ENCODE data around the gene SDR42E1. TPM values are rescaled to one million over a fixed set of nuclear protein-coding genes. Genes with fewer than 3 reads are reported as not detected.

SDR42E1 gene
- total and polyA plus RNA-seq, 2 of the 8 experiments (the other 6 are each of a cell fraction or from before 2014, with no cell fraction given), result 0.03 TPM; not detected in 1

DNA sequence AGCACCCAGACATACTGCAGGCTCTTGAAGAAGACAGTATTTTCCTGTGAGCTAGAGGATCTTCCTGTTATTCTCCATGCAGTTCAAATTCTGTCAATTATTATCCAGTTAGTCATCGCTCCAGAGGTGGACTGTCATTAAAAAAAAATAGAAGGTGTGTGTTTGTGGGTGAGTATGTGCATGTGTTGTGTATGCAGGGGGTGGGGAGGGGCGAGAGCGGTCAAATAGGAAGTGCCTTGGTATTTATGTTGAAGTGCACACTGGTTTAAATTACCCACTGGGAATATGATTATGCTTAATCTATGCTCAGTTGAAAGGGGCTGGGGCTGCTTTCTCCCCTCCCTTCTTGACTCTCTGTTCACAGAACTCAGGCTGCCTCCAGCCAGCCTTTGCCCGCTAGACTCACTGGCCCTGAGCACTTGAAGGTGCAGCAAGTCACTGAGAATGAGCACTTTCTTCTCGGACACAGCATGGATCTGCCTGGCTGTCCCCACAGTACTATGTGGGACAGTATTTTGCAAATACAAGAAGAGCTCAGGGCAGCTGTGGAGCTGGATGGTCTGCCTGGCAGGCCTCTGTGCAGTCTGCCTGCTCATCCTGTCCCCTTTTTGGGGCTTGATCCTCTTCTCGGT, 23.8 kb upstream of the SDR42E1 start, which contains the start of gene HSD17B2:
Gene HSD17B2, plus strand, starts transcription at position 273 of the 632 bp plus-strand sequence. Its CDS starts 172 bp downstream, at position 445.
- H3K14ac ChIP-seq (ENCODE audit: insufficient read length), result no peak within 1 kb of the TSS
- H2BK5ac ChIP-seq (ENCODE audit: low read depth, low read length), result no peak within 1 kb of the TSS
- TF ChIP-seq JUND (IDR thresholded peaks at IDR 0.05; ENCODE audit: low read length) (no peak), SP2 (IDR thresholded peaks at IDR 0.05; ENCODE audit: low read length) (no peak), KDM4A (IDR thresholded peaks at IDR 0.05; ENCODE audit: low read depth, low read length, severe bottlenecking) (no peak)
- H3K79me2 ChIP-seq (ENCODE audit: control insufficient read depth in 1 of 2, insufficient read depth in 2 of 2, low read length in 2 of 2), result no peaks in the 10 kb centered on the region
- no peak within 1 kb of the TSS for H3K23ac ChIP-seq (ENCODE audit: insufficient read length)
- ChIA-PET CTCF (ENCODE audit: partially characterized antibody) (interaction anchor here (1.0 to 5.5 kb wide), 6 partner anchors 13 to 196 kb away, joined by 3 to 43 read pairs (median 4); no protein-coding TSS in a partner anchor), POLR2A (ENCODE audit: partially characterized antibody) (no interaction called here)
- H3K27ac ChIP-seq (ENCODE audit: low read depth, low read length), result no peak within 1 kb of the TSS
- H2AK5ac ChIP-seq (ENCODE audit: low read depth, low read length), result no peak within 1 kb of the TSS
- H3K9ac ChIP-seq (replicated peaks in 1 of 4; ENCODE audit: extremely low read depth in 1 of 4, low read depth in 3 of 4, low read length in 3 of 4), result no peak within 1 kb of the TSS
- no peaks in the 10 kb centered on the region for H3K79me1 ChIP-seq (ENCODE audit: low read depth, low read length)
- no peak within 1 kb of the TSS for H2BK12ac ChIP-seq (ENCODE audit: low read depth, low read length)
- H3K4me3 ChIP-seq (ENCODE audit: extremely low read depth in 1 of 4, insufficient read depth in 2 of 4, low read depth in 3 of 4, low read length in 4 of 4), result no peak within 1 kb of the TSS
- no peaks in the 10 kb centered on the region for H3K36me3 ChIP-seq (ENCODE audit: control insufficient read depth in 2 of 4, insufficient read depth in 4 of 4, low read length in 3 of 4)
- no peak within 1 kb of the TSS for H2BK20ac ChIP-seq (ENCODE audit: low read length)
- H4K8ac ChIP-seq (ENCODE audit: extremely low read depth, insufficient read depth, low read length), result no peak within 1 kb of the TSS
- H3K23me2 ChIP-seq (ENCODE audit: low read depth, low read length), result no peaks in the 10 kb centered on the region; the same call in 1 of the 2 replicates
- H4K91ac ChIP-seq (replicated peaks; ENCODE audit: insufficient read length, low read length), result no peak within 1 kb of the TSS
- no peak within 1 kb of the TSS for H2AFZ ChIP-seq (ENCODE audit: low read length)
- H3K4ac ChIP-seq (replicated peaks; ENCODE audit: insufficient read length, low read depth, low read length), result no peak within 1 kb of the TSS
- WGBS, 2 experiments (ENCODE audit: extremely low coverage in 1 of 2, insufficient coverage in 1 of 2, insufficient read length in 1 of 2, insufficient replicate concordance in 2 of 2, low coverage in 1 of 2, low lambda C conversion rate in 2 of 2, missing lambda C conversion rate in 1 of 2), result 87% methylated on average over 6 of the region's 6 CpGs; no CpG with 5 or more reads in 1 of the 2 experiments
- no peak within 1 kb of the TSS for H2BK15ac ChIP-seq (ENCODE audit: low read length)
- no peaks in the 10 kb centered on the region for H3K27me3 ChIP-seq (replicated peaks in 1 of 4; ENCODE audit: control insufficient read depth in 3 of 4, extremely low read depth in 1 of 4, insufficient read depth in 3 of 4, low read length in 3 of 4)
- no peak within 1 kb of the TSS for H3K4me2 ChIP-seq (ENCODE audit: insufficient read depth in 1 of 2, low read depth in 2 of 2, low read length in 2 of 2)
- no peak within 1 kb of the TSS for H3K56ac ChIP-seq (replicated peaks; ENCODE audit: insufficient read length, low read depth, low read length)
- no peak within 1 kb of the TSS for H2BK120ac ChIP-seq (replicated peaks; ENCODE audit: low read depth, low read length)
- FAIRE-seq (no peak), DNase-seq (ENCODE audit: low read depth in 1 of 2, low spot score in 2 of 2) (no peak)
- no peaks in the 10 kb centered on the region; a peak in 1 of 7 replicates for H3K4me1 ChIP-seq (replicated peaks in 1 of 4; ENCODE audit: control insufficient read depth in 3 of 4, insufficient read depth in 4 of 4, low read length in 3 of 4)
- no peaks in the 10 kb centered on the region for H4K20me1 ChIP-seq (replicated peaks in 1 of 2; ENCODE audit: control insufficient read depth in 1 of 2, insufficient read depth in 2 of 2, low read length in 2 of 2)
- H3K9me3 ChIP-seq (ENCODE audit: insufficient read depth in 2 of 2, low read depth in 1 of 2, low read length in 1 of 2), result no peaks in the 10 kb centered on the region
- H3K18ac ChIP-seq (ENCODE audit: extremely low read depth, low read length), result no peak within 1 kb of the TSS
- no peak within 1 kb of the TSS for H4K5ac ChIP-seq (ENCODE audit: insufficient read length, low read depth, low read length)

Data from H1 (cell line).